NT2/D1 (cell line): ENCODE results near the gene SHISA7.

Experiments used
- DNase-seq: peaks from one replicate; pipeline ENCODE4 v3.0.0-alpha.2; 2011; ENCODE audit warnings: low read depth, low spot score
- H3K27me3 ChIP-seq: 2 replicates; pipeline ENCODE4 v1.6.0; 2011; ENCODE audit warnings: mild to moderate bottlenecking; ENCODE audit not compliant: insufficient read length, insufficient read depth
- H3K36me3 ChIP-seq: 2 replicates; pipeline ENCODE4 v1.6.1; 2011; ENCODE audit warnings: mild to moderate bottlenecking, low read length, mixed read lengths; ENCODE audit not compliant: insufficient read depth, insufficient read length
- H3K4me1 ChIP-seq: 2 replicates; pipeline ENCODE4 v1.5.1; 2011; ENCODE audit not compliant: insufficient read depth, insufficient read length
- H3K4me3 ChIP-seq: 2 replicates; pipeline ENCODE4 v1.5.1; 2011; ENCODE audit warnings: low read depth; ENCODE audit not compliant: insufficient read length
- H3K9ac ChIP-seq: 2 replicates; pipeline ENCODE4 v1.6.0; 2011; ENCODE audit warnings: low read depth; ENCODE audit not compliant: insufficient read length
- H3K9me3 ChIP-seq: 2 replicates; pipeline ENCODE4 v1.5.1; 2011; ENCODE audit warnings: mild to moderate bottlenecking, low read length; ENCODE audit not compliant: insufficient read depth
- SUZ12 ChIP-seq: IDR thresholded peaks from 2 replicates; pipeline ENCODE4 v1.6.1; 2011; ENCODE audit not compliant: insufficient read length, insufficient read depth; ENCODE audit errors: extremely low read depth
- YY1 ChIP-seq: IDR thresholded peaks from 2 replicates; pipeline ENCODE4 v1.6.1; 2011; ENCODE audit not compliant: insufficient read length, insufficient read depth
- ZNF274 ChIP-seq: IDR thresholded peaks from 2 replicates; pipeline ENCODE4 v1.6.1; 2011; ENCODE audit warnings: mild to moderate bottlenecking, low read depth, low read length

The SHISA7 gene

DNA sequence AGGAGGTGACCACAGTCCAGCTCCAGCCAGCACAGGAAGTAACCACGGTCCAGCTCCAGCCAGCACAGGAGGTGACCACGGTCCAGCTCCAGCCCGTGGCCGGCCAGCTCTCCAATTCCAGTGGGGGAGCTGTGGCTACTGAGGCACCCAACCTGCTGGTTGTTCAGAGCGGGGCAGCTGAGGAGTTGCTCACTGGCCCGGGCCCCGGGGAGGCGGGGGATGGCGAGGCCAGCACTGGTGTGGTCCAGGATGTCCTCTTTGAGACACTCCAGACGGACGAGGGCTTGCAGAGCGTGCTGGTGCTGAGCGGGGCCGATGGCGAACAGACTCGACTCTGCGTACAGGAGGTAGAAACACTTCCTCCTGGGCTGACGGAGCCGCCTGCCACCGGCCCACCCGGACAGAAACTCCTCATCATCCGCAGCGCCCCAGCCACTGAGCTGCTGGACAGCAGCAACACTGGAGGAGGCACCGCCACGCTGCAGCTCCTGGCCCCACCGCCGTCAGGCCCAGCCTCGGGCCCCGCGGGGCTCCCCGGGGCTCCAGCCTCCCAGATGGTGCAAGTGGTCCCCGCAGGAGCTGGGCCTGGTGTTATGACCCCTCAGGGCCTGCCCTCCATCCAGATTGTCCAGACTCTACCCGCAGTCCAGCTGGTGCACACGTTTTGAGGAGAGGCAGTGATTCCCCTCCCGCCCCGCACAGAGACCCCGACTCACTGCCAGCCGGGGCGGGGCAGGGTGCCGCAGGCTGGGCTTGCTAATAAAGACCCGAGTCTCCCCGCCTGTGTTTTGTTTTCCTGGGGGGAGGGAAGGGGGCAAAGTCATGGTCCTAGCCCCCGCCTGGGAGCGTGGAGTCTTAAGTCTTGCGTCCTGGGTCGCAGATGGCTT, 40.8 kb upstream of the SHISA7 start:
- TF ChIP-seq SUZ12 (no peak), YY1 (no peak), ZNF274 (no peak)
- Histone ChIP-seq H3K9ac (no peak overlapping the region), H3K4me1 (peaks cover 14% of the 10 kb centered on the region)

GRCh38 chr19:55482967-55483705, 40.0 kb upstream of the SHISA7 start:
- H3K4me1 ChIP-seq: peaks cover 13% of the 10 kb centered on the region
- H3K36me3 ChIP-seq: peaks cover 13% of the 10 kb centered on the region
- TF ChIP-seq ZNF274: no peak
- no peak for TF ChIP-seq YY1
- TF ChIP-seq SUZ12: no peak
- no peaks in the 10 kb centered on the region for H3K9me3 ChIP-seq
- no peaks in the 10 kb centered on the region for H3K27me3 ChIP-seq
- no peak overlapping the region for H3K4me3 ChIP-seq
- no peak for DNase-seq
- H3K9ac ChIP-seq: no peak overlapping the region

More for the DNA sequence above, 40.8 kb upstream of the SHISA7 start:
- no peaks in the 10 kb centered on the region for H3K9me3 ChIP-seq
- peak overlapping the region; percentile 64 for H3K4me3 ChIP-seq
- no peak for DNase-seq
- no peaks in the 10 kb centered on the region for H3K27me3 ChIP-seq
- H3K36me3 ChIP-seq: peaks cover 13% of the 10 kb centered on the region

DNA sequence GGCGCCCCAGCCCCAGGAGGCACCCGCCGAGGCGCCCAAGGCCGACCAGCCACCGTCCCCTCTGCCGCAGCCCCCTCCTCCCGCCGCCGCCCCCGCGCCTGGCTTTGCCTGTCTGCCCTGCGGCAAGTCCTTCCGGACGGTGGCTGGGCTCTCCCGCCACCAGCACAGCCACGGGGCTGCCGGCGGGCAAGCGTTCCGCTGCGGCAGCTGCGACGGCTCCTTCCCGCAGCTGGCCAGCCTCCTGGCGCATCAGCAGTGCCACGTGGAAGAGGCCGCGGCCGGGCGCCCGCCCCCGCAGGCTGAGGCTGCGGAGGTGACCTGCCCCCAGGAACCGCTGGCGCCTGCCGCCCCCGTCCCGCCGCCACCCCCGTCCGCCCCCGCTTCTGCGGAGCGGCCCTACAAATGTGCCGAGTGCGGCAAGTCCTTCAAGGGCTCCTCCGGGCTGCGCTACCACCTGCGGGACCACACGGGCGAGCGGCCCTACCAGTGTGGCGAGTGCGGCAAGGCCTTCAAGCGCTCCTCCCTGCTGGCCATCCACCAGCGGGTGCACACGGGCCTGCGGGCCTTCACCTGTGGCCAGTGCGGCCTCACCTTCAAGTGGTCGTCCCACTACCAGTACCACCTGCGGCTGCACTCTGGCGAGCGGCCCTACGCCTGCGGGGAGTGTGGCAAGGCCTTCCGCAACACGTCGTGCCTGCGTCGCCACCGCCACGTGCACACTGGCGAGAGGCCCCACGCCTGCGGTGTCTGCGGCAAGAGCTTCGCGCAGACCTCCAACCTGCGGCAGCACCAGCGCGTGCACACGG, 39.3 kb upstream of the SHISA7 start:
- H3K9me3 ChIP-seq: no peaks in the 10 kb centered on the region
- no peaks in the 10 kb centered on the region for H3K27me3 ChIP-seq
- DNase-seq: no peak

DNA sequence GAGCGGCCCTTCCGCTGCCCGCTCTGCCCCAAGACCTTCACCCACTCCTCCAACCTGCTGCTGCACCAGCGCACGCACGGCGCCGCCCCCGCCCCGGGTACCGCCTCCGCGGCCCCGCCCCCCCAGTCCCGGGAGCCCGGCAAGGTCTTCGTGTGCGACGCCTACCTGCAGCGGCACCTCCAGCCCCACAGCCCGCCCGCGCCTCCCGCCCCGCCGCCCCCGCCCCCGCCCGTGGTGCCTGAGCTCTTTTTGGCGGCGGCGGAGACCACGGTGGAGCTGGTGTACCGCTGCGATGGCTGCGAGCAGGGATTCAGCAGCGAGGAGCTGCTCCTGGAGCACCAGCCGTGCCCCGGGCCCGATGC, 38.7 kb upstream of the SHISA7 start:
- no peak for DNase-seq

More for the DNA sequence above, 39.3 kb upstream of the SHISA7 start:
- TF ChIP-seq ZNF274 (no peak), SUZ12 (no peak), YY1 (no peak)
- Histone ChIP-seq H3K9ac (no peak overlapping the region), H3K4me3 (no peak overlapping the region), H3K36me3 (peaks cover 13% of the 10 kb centered on the region), H3K4me1 (peaks cover 13% of the 10 kb centered on the region)

GRCh38 chr19:55481148-55481793, 38.2 kb upstream of the SHISA7 start:
- no peak for DNase-seq
- Histone ChIP-seq H3K4me3 (no peak overlapping the region), H3K9me3 (no peaks in the 10 kb centered on the region), H3K9ac (no peak overlapping the region), H3K36me3 (peaks cover 12% of the 10 kb centered on the region), H3K27me3 (no peaks in the 10 kb centered on the region), H3K4me1 (peaks cover 7% of the 10 kb centered on the region)
- TF ChIP-seq ZNF274 (no peak), SUZ12 (no peak), YY1 (no peak)

More for the DNA sequence above, 38.7 kb upstream of the SHISA7 start:
- no peak overlapping the region for H3K9ac ChIP-seq
- no peaks in the 10 kb centered on the region for H3K27me3 ChIP-seq
- H3K9me3 ChIP-seq: no peaks in the 10 kb centered on the region
- TF ChIP-seq YY1 (no peak), ZNF274 (no peak), SUZ12 (no peak)
- no peak overlapping the region for H3K4me3 ChIP-seq
- H3K36me3 ChIP-seq: peaks cover 13% of the 10 kb centered on the region
- peaks cover 12% of the 10 kb centered on the region for H3K4me1 ChIP-seq

DNA sequence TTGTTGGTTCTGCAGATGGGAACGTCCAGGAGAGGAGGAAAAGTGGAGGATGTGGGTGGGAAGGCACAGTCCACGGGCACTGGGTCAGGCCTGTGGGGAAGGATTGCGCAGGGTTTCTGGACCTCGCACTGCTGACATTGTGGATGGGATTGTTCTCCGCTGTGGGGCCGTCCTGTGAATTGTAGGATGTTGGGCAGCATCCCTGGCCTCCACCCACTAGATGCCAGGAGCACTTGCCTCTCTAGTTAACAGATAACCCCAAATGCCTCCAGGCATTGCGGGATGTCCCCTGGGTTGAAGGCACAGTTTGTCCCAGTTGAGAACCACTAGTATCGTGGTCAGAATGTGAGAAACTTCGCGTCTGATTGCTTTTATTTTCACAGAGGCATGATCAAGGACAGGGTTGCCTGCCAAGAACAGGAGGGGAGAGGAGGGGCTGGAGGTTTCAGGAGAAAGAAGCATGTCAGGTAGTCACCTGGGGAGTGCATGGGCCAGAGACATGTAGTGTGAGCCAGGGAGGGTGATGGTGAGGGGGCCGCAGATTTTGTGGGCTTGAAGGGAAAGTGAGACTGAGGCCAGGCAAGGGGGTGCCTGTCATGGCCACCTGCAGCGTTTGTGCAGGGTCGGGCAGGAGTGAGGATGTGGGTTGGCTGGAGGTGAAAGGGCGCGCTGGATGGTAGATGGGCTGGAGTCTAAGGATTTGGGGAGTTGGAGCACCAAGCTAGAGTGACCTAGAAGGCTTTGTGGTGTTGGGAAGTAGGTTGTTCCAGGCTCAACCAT, 36.5 kb upstream of the SHISA7 start:
- DNase-seq: no peak
- H3K4me1 ChIP-seq: peaks cover 8% of the 10 kb centered on the region

More for the DNA sequence above, 36.5 kb upstream of the SHISA7 start:
- Histone ChIP-seq H3K9me3 (no peaks in the 10 kb centered on the region), H3K4me3 (no peak overlapping the region), H3K27me3 (no peaks in the 10 kb centered on the region), H3K9ac (peak overlapping the region; percentile 10), H3K36me3 (peaks cover 6% of the 10 kb centered on the region)
- TF ChIP-seq ZNF274: no peak
- no peak for TF ChIP-seq YY1
- TF ChIP-seq SUZ12: no peak
